BJ (cell line): ENCODE data around the gene HERC3. TPM values are rescaled to one million over a fixed set of nuclear protein-coding genes. Genes with fewer than 3 reads are reported as not detected.

Experiments
- CTCF ChIA-PET: fragments of 350-600 bp; formaldehyde crosslinking; extraction: SDS; loops from one replicate; lab custom pipeline; 2021; ENCODE audit warnings: antibody characterized with exemption, inconsistent platforms; lab: Yijun Ruan, JAX
- POLR2A ChIA-PET: fragments of 300-600 bp; sonication (Branson Sonifier 250); formaldehyde crosslinking; extraction: SDS; loops from one replicate; lab custom pipeline; 2021; ENCODE audit warnings: antibody characterized with exemption; lab: Charles Lee
- DNase-seq: peaks from one replicate; pipeline ENCODE4 v3.0.0-alpha.2; 2011; ENCODE audit warnings: low read depth
- H3K27me3 ChIP-seq: 2 replicates; pipeline ENCODE4 v1.6.0; 2011; ENCODE audit warnings: low read length; ENCODE audit not compliant: control insufficient read depth, insufficient read depth
- H3K36me3 ChIP-seq: 2 replicates; pipeline ENCODE4 v1.5.1; 2011; ENCODE audit warnings: low read length; ENCODE audit not compliant: control insufficient read depth, insufficient read depth
- H3K4me3 ChIP-seq: 2 replicates; pipeline ENCODE4 v1.5.1; 2011; ENCODE audit warnings: low read depth, mild to moderate bottlenecking, control low read depth, low read length
- CTCF ChIP-seq: IDR thresholded peaks from 2 replicates; pipeline ENCODE4 v1.5.1; 2011; ENCODE audit warnings: low read depth, mild to moderate bottlenecking, control low read depth, inconsistent platforms, low read length, moderate library complexity; ENCODE audit not compliant: insufficient read depth
- polyA plus RNA-seq: library from polyadenylated mRNA; depleted of rRNA; stranded (reverse); fragments of >200 nt; gene quantifications from 2 replicates; pipeline ENCODE4 v1.2.3, GENCODE V29; 2011

Gene HERC3
- polyA plus RNA-seq, 1 experiment, result 13.0 TPM

DNA sequence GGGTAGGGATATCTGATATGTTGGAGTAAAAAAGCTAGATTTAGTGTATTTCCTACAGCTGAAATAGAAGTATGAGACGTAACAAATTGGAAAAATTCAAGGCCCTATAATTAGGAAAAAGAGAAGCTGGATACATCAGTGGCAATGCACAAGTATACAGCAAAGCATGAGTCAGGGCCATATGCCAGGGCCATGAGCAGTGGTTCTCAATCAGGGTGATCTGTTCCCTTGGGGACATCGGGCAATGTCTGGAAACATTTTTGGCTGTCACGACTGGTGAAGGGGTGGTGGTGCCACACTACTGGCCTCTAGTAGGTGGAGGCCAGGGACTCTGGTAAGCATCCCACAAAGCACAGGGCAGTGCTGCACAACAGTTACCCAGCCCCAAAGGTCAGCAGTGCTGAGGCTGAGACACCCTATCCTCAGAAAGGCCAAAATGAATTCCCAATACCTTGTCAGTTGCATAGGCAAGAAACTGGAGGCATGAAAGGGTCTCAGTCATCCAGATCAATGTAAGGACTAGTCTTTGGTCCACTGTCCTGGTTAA lies 142.2 kb downstream of the HERC3 start:
- TF ChIP-seq CTCF, result no peak
- Histone ChIP-seq H3K36me3 (peaks cover 4% of the 10 kb centered on the region), H3K4me3 (no peak overlapping the region), H3K27me3 (no peaks in the 10 kb centered on the region)
- DNase-seq, result no peak
- POLR2A ChIA-PET, result no interaction called here
- CTCF ChIA-PET, result interaction anchor here (1.1 kb wide), 1 partner anchor 205 kb away, joined by 3 read pairs; no protein-coding TSS in a partner anchor

- ChIA-PET POLR2A (no interaction called here), CTCF (interaction anchor here (1.0 to 1.1 kb wide), 2 partner anchors 29 to 206 kb away, joined by 3 read pairs; no protein-coding TSS in a partner anchor)
- DNase-seq, result no peak
- TF ChIP-seq CTCF, result no peak
- Histone ChIP-seq H3K36me3 (peaks cover 4% of the 10 kb centered on the region), H3K4me3 (no peak overlapping the region), H3K27me3 (no peaks in the 10 kb centered on the region)
These were observed 143.3 kb downstream of the HERC3 start for GRCh38 chr4:88735564-88735963.

DNA sequence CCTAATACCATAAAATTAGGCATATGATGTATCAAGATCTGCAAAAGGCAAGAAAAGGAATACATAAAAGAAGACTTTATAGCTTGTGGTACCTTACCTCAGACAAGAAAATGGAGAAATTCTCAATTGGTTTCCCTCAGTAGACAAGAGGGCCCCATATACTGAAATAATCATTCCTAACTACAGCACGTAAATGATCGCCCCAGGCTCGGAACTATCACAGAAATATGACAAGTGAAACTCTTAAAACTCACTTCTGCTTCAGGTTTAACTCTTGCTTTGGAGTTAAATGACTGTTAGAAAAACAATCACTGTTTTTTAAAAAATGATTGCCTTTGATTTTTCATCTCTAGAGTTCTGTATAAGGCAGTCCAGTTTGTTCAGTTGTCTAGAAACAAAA lies 144.0 kb downstream of the HERC3 start:
- Histone ChIP-seq H3K27me3 (no peaks in the 10 kb centered on the region), H3K36me3 (peaks cover 4% of the 10 kb centered on the region), H3K4me3 (no peak overlapping the region)
- TF ChIP-seq CTCF, result no peak
- ChIA-PET CTCF (interaction anchor here (1.0 kb wide), 1 partner anchor 30 kb away, joined by 3 read pairs; no protein-coding TSS in a partner anchor), POLR2A (interaction anchor here (0.6 kb wide), 2 partner anchors 10 to 182 kb away, joined by 4 to 13 read pairs; no protein-coding TSS in a partner anchor)
- no peak for DNase-seq

DNA sequence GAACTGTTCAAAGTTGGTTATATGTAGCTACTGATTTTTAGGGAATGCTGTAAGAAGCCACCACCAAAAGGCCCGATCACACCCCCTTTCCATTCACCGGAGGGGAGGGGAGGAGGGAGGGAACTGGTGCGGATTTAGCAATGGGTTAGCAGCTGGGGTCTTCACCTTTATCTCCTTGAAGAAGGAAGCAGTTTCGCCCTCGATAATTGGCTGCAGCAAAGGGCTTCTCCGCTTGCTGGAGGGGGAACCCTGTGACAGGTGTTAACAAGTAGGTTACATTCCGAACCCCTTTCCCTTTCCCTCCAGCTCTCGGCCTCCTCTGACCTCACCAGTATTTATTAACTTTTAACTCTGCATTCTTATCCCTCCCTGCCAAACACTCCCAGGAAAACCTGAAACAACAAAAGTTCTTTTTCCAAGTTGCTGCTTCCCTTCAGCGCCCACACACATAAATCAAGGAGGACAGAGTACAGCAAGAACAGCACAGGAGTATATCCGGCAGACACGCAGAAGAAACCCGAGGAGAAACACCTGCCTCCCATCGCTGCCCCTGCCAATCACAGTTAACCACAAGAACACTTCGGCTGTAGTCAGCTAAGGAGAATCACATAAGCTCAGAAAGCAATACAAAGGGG lies 145.1 kb downstream of the HERC3 start:
- no peaks in the 10 kb centered on the region for H3K27me3 ChIP-seq
- CTCF ChIA-PET, result interaction anchor here (1.0 kb wide), 1 partner anchor 18 kb away, joined by 3 read pairs; no protein-coding TSS in a partner anchor
- no peak overlapping the region for H3K4me3 ChIP-seq
- H3K36me3 ChIP-seq, result peaks cover 3% of the 10 kb centered on the region
- no peak for TF ChIP-seq CTCF
- POLR2A ChIA-PET, result no interaction called here
- DNase-seq, result no peak

DNA sequence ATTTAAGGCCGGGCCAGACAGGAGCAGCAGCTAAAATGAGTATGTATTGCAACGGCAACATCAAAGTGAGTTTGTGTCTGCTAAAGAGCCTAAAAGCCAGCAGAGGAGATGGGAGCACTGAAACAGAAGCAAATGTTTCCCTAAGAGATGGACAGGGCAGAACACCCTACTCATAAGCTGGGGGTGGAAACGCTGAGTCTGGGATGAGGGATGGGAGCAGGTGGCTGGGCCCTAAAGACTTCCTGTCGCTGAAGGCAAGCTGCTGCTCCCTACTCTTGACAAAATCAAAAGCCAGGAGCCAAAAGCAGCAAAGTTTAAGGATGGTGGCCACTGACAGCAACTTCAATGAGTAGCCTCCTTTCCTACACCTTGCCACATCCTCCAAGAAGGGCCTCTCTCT lies 145.9 kb downstream of the HERC3 start:
- Histone ChIP-seq H3K27me3 (no peaks in the 10 kb centered on the region), H3K36me3 (peaks cover 3% of the 10 kb centered on the region), H3K4me3 (no peak overlapping the region)
- ChIA-PET POLR2A (no interaction called here), CTCF (no interaction called here)
- DNase-seq, result no peak
- TF ChIP-seq CTCF, result no peak
